Measurements from ENCODE around the gene MLXIP. TPM values are rescaled to one million over a fixed set of nuclear protein-coding genes. Genes with fewer than 3 reads are reported as not detected.

The MLXIP gene
- total and polyA plus RNA-seq, 9 of the 15 experiments (the other 6 are each of a cell fraction or from before 2014, with no cell fraction given): 2.2 to 66.3 (median 18.1) TPM

DNA sequence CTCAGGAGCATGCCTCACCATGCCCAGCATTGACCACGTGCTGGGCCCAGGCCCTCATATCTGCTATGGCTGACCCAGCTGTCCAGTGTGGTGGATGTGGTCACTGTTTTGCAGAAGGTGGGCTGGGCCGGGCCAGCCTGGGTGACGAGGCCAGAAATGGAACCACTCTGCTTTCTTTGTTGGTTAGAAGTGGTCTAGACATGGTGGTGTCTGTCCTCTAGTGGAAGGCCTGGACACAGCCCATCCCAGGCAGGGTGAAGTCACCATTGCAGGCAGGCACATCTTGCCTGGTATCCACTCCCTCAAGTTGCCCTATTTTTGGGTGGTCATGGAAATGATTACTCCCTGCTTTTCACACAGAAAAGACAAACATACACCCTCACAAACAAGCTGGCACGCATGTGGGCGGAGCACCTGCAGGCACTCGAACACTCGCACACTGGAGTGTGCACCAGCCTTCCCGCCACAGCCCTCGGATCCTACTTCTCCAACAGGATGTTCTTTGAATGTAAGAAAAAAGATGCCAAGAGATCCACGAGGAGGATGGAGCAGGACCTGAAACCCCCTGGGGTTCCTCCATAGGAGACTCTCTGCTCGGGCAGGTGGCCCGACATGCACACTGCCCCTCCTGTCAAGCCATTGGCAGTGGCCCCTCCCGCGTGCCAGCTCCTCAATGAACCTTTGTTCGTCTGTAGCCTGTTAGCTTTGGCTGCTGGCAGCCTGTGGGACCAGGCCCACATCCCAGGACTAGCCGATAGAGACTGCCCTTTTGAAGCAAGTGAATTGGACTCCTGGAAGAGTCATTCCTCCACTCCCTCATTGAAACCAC, 38.4 kb downstream of the MLXIP start (continued):
- peak; percentile 40 to 55 for TF ChIP-seq RAD21 (CRISPR knock-in tag; conservative IDR thresholded peaks at IDR 0.05 in 1 of 2, IDR thresholded peaks at IDR 0.05 in 1 of 2)
- no peak for TF ChIP-seq ASH1L (IDR thresholded peaks at IDR 0.05; ENCODE audit: borderline replicate concordance, low read depth, partially characterized antibody)
- TF ChIP-seq CCAR2 (IDR thresholded peaks at IDR 0.05; ENCODE audit: low read depth, low read length): no peak
- 0 out of 4 replicates have a peak, but pooled peaks of 1 of the 2 experiments have one; percentile 41 for TF ChIP-seq TEAD1 (CRISPR knock-in tag; IDR thresholded peaks at IDR 0.05)
- no peak for TF ChIP-seq NR4A1 (CRISPR knock-in tag; IDR thresholded peaks at IDR 0.05)
- no peak for TF ChIP-seq NR4A1 (tag; IDR thresholded peaks at IDR 0.05)
- TF ChIP-seq HOXB6 (CRISPR knock-in tag; IDR thresholded peaks at IDR 0.05; ENCODE audit: borderline replicate concordance): no peak
- TF ChIP-seq, protein P1, sequence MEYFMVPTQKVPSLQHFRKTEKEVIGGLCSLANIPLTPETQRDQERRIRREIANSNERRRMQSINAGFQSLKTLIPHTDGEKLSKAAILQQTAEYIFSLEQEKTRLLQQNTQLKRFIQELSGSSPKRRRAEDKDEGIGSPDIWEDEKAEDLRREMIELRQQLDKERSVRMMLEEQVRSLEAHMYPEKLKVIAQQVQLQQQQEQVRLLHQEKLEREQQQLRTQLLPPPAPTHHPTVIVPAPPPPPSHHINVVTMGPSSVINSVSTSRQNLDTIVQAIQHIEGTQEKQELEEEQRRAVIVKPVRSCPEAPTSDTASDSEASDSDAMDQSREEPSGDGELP (CRISPR knock-in tag; IDR thresholded peaks at IDR 0.05; ENCODE audit: borderline replicate concordance): peak; percentile 91
- TF ChIP-seq SRF (CRISPR knock-in tag; IDR thresholded peaks at IDR 0.05): no peak
- no peak for TF ChIP-seq SMARCA4 (IDR thresholded peaks at IDR 0.05)
- no peak for TF ChIP-seq CHCHD3 (CRISPR knock-in tag; IDR thresholded peaks at IDR 0.05)
- TF ChIP-seq, protein P2, sequence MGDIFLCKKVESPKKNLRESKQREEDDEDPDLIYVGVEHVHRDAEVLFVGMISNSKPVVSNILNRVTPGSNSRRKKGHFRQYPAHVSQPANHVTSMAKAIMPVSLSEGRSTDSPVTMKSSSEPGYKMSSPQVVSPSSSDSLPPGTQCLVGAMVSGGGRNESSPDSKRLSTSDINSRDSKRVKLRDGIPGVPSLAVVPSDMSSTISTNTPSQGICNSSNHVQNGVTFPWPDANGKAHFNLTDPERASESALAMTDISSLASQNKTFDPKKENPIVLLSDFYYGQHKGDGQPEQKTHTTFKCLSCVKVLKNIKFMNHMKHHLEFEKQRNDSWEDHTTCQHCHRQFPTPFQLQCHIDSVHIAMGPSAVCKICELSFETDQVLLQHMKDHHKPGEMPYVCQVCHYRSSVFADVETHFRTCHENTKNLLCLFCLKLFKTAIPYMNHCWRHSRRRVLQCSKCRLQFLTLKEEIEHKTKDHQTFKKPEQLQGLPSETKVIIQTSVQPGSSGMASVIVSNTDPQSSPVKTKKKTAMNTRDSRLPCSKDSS (IDR thresholded peaks at IDR 0.05; ENCODE audit: low read depth, partially characterized antibody): no peak
- TF ChIP-seq, protein P3, sequence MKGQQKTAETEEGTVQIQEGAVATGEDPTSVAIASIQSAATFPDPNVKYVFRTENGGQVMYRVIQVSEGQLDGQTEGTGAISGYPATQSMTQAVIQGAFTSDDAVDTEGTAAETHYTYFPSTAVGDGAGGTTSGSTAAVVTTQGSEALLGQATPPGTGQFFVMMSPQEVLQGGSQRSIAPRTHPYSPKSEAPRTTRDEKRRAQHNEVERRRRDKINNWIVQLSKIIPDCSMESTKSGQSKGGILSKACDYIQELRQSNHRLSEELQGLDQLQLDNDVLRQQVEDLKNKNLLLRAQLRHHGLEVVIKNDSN (CRISPR knock-in tag; IDR thresholded peaks at IDR 0.05): peak; percentile 83
- TF ChIP-seq, protein P4, sequence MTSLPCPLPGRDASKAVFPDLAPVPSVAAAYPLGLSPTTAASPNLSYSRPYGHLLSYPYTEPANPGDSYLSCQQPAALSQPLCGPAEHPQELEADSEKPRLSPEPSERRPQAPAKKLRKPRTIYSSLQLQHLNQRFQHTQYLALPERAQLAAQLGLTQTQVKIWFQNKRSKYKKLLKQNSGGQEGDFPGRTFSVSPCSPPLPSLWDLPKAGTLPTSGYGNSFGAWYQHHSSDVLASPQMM (CRISPR knock-in tag; IDR thresholded peaks at IDR 0.05): no peak
- TF ChIP-seq, protein P5, sequence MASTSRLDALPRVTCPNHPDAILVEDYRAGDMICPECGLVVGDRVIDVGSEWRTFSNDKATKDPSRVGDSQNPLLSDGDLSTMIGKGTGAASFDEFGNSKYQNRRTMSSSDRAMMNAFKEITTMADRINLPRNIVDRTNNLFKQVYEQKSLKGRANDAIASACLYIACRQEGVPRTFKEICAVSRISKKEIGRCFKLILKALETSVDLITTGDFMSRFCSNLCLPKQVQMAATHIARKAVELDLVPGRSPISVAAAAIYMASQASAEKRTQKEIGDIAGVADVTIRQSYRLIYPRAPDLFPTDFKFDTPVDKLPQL (IDR thresholded peaks at IDR 0.05; ENCODE audit: extremely low read depth, insufficient read length): no peak
- TF ChIP-seq ZBTB7A (IDR thresholded peaks at IDR 0.05; ENCODE audit: borderline replicate concordance, control insufficient read depth, low read depth, low read length): no peak
- TF ChIP-seq, protein P6, sequence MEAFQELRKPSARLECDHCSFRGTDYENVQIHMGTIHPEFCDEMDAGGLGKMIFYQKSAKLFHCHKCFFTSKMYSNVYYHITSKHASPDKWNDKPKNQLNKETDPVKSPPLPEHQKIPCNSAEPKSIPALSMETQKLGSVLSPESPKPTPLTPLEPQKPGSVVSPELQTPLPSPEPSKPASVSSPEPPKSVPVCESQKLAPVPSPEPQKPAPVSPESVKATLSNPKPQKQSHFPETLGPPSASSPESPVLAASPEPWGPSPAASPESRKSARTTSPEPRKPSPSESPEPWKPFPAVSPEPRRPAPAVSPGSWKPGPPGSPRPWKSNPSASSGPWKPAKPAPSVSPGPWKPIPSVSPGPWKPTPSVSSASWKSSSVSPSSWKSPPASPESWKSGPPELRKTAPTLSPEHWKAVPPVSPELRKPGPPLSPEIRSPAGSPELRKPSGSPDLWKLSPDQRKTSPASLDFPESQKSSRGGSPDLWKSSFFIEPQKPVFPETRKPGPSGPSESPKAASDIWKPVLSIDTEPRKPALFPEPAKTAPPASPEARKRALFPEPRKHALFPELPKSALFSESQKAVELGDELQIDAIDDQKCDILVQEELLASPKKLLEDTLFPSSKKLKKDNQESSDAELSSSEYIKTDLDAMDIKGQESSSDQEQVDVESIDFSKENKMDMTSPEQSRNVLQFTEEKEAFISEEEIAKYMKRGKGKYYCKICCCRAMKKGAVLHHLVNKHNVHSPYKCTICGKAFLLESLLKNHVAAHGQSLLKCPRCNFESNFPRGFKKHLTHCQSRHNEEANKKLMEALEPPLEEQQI (IDR thresholded peaks at IDR 0.05): no peak

Data from K562 (cell line).